AG09319 (cell line): ENCODE results near the gene UBE2E2.

Experiments
- DNase-seq: peaks from one replicate; pipeline ENCODE4 v3.0.0-alpha.2; 2010; ENCODE audit warnings: low read depth; ENCODE audit errors: extremely low read depth
- CTCF ChIP-seq: IDR thresholded peaks from 2 replicates; pipeline ENCODE4 v1.5.1; 2011; ENCODE audit warnings: low read depth, mild to moderate bottlenecking, inconsistent platforms, low read length, moderate library complexity

Gene UBE2E2

DNA sequence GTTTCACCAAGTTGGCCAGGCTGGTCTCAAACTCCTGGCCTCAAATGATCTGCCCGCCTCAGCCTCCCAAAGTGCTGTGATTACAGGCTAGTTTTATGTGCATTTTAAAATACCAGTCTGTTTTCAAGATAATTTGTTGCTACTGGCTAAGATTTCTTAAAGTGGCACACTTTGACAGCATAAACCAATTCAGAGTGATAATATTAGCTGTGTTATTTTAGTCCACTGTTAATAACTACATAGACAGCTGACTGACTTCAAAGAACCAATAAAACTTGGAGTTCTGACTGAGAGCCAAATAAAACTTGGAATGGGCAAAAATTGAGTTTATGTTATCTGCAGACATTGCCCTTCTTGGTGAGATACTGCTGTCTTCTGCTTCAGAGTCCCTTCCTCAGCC lies 291.8 kb downstream of the UBE2E2 start:
- no peak for TF ChIP-seq CTCF
- no peak for DNase-seq

- DNase-seq = no peak
- no peak for TF ChIP-seq CTCF
These were observed 292.4 kb downstream of the UBE2E2 start for GRCh38 chr3:23495507-23495906.

GRCh38 chr3:23496165-23496564 lies 293.0 kb downstream of the UBE2E2 start:
- DNase-seq = no peak
- no peak for TF ChIP-seq CTCF

- DNase-seq = no peak
- no peak for TF ChIP-seq CTCF
These were observed 294.0 kb downstream of the UBE2E2 start for GRCh38 chr3:23497156-23497555.

- no peak for DNase-seq
- TF ChIP-seq CTCF = no peak
These were observed 298.2 kb downstream of the UBE2E2 start for GRCh38 chr3:23501201-23501802.

GRCh38 chr3:23508464-23508863 lies 305.3 kb downstream of the UBE2E2 start:
- no peak for TF ChIP-seq CTCF
- no peak for DNase-seq

DNA sequence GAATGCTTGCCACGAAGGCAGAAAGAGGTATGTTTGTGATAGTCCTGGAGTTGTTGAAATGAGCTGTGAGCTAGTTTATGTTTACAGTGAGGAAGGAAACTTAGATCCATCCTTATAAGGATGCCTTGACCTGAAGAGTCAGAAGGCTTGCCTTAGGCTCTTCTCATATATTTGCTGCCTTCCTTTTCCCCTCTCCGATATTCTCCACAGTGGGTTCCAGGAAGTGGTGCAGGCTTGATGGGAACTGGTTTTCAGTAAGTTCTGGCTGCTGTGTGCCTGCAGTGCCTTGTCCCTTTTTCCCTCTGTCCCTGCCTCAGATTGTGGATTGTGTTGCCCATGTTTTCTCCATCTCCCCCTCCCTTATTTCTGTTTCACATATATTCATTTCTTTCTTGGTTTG lies 315.3 kb downstream of the UBE2E2 start:
- DNase-seq = no peak

More for the DNA sequence above, 315.3 kb downstream of the UBE2E2 start:
- no peak for TF ChIP-seq CTCF
